Sigmoid colon (tissue), 7 donors: Measurements from ENCODE around the gene RHOA. TPM values are rescaled to one million over a fixed set of nuclear protein-coding genes. Genes with fewer than 3 reads are reported as not detected.

Experiments
- DNase-seq: peaks from one replicate; pipeline ENCODE4 v3.0.0-alpha.2; 2019
- H3K27ac ChIP-seq, 4 donors: fragments of 200-600 bp; sonication (generic); one replicate each; pipeline ENCODE4 v1.5.1; 2016 to 2019; ENCODE audit warnings: mild to moderate bottlenecking in 1 of 4
- H3K27me3 ChIP-seq, 3 donors: fragments of 200-600 bp; sonication (generic); one replicate each; pipeline ENCODE4 v1.5.1; 2019; ENCODE audit warnings: mild to moderate bottlenecking in 1 of 3
- H3K36me3 ChIP-seq, 4 donors: fragments of 200-600 bp; sonication (generic); one replicate each; pipeline ENCODE4 v1.5.1; 2016 to 2019
- H3K4me1 ChIP-seq, 4 donors: fragments of 200-600 bp; sonication (generic); one replicate each; pipeline ENCODE4 v1.5.1; 2017 to 2019
- H3K4me3 ChIP-seq, 4 donors: fragments of 200-600 bp; sonication (generic); one replicate each; pipeline ENCODE4 v1.5.1; 2017 to 2019; ENCODE audit warnings: mild to moderate bottlenecking in 2 of 4, moderate library complexity in 1 of 4
- H3K9me3 ChIP-seq, 4 donors: fragments of 200-600 bp in 3 of 4; sonication (generic) in 3 of 4; one replicate each; pipeline versions ENCODE4 v1.5.1 to v1.6.1; 2013 to 2019
- CTCF ChIP-seq, 4 experiments: fragments of 450-650 bp in 3 of 4; fragments of 200-600 bp in 1 of 4; IDR thresholded peaks; one replicate each; pipeline ENCODE4 v1.5.1; 2016 to 2019; ENCODE audit warnings: antibody characterized with exemption in 4 of 4, mild to moderate bottlenecking in 3 of 4, moderate library complexity in 2 of 4
- EP300 ChIP-seq, 4 donors: sonication (generic); formaldehyde crosslinking; IDR thresholded peaks; one replicate each; pipeline ENCODE4 v1.6.1; 2017; ENCODE audit warnings: antibody characterized with exemption in 4 of 4
- POLR2A ChIP-seq, 2 donors: fragments of 450-650 bp; IDR thresholded peaks; one replicate each; pipeline ENCODE4 v1.6.1; 2016; ENCODE audit warnings: antibody characterized with exemption in 2 of 2, mild to moderate bottlenecking in 2 of 2, moderate library complexity in 2 of 2
- POLR2AphosphoS5 ChIP-seq, 4 donors: sonication (generic); formaldehyde crosslinking; IDR thresholded peaks; one replicate each; pipeline ENCODE4 v1.6.1; 2017; ENCODE audit warnings: antibody characterized with exemption in 4 of 4
- WGBS, 2 donors: extraction: QIAGEN DNeasy Blood & Tissue Kit; methylation state at CpG; one replicate each; pipeline ENCODE4 v1.1.7; 2013; 5-methylcytosine and 5-hydroxymethylcytosine counted together
- intact Hi-C: fragments of 100-400 bp; cut with DNase I; formaldehyde crosslinking; loops from one replicate; pipeline ENCODE4 v1.15.1; 2023
- polyA plus RNA-seq, 3 donors: library from polyadenylated mRNA; stranded (reverse); fragments of 200-250 nt; gene quantifications; one replicate each; pipeline ENCODE4 v1.2.3, GENCODE V29; 2013
- total RNA-seq, 4 donors: library from RNA; depleted of rRNA; stranded (reverse); fragments of >200 nt; gene quantifications; one replicate each; pipeline ENCODE4 v1.1.0, GENCODE V29; 2016
- donor health status: healthy with polysubstance abuse.
- donor health status: Bipolar disorder and iron deficiency.
- donor health status: healthy.

RHOA gene
- total and polyA plus RNA-seq, 7 donors, result 369 to 516 (median 421) TPM

GRCh38 chr3:49346797-49347251 is 65.0 kb downstream of the RHOA start:
- no peaks in the 10 kb centered on the region for H3K4me1 ChIP-seq
- intact Hi-C loops, result no loop called here
- DNase-seq, result no peak
- H3K27ac ChIP-seq, result peak overlapping the region; percentile 14 to 92 (median 54)
- WGBS, 2 donors, result 45 to 82% methylated on average over 6 of the region's 6 CpGs
- no peaks in the 10 kb centered on the region for H3K9me3 ChIP-seq
- H3K36me3 ChIP-seq, result no peaks in the 10 kb centered on the region
- no peak overlapping the region for H3K4me3 ChIP-seq
- TF ChIP-seq POLR2AphosphoS5 (IDR thresholded peaks at IDR 0.05), result no peak
- TF ChIP-seq EP300 (IDR thresholded peaks at IDR 0.05), result no peak
- no peak for TF ChIP-seq CTCF (IDR thresholded peaks at IDR 0.05)
- TF ChIP-seq POLR2A (IDR thresholded peaks at IDR 0.05), result no peak
- no peaks in the 10 kb centered on the region for H3K27me3 ChIP-seq

DNA sequence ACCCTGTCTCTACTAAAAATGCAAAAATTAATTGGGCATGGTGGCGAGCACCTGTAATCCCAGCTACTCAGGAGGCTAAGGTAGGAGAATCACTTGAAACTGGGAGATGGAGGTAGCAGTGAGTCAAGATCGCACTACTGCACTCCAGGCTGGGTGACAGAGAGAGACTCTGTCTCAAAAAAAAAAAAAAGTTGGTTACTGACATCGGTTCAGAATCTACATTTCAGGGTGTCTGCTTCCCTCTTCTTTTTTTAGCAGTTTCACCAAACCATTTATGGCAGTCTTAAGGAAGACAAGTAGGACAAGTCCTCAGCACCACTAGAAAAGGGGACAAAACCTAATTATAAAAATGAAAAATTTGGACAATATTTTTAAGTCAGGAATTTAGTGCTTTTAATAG is 68.6 kb downstream of the RHOA start:
- H3K9me3 ChIP-seq, result no peaks in the 10 kb centered on the region
- DNase-seq, result no peak
- intact Hi-C loops, result loop anchor here (5.0 kb wide), 2 partner anchors 69 to 84 kb away; partner anchors contain the start of genes NICN1, RHOA and TCTA
- H3K4me3 ChIP-seq, result no peak overlapping the region
- H3K4me1 ChIP-seq, result peaks cover 0 to 24% (median 17%) of the 10 kb centered on the region in 4 donors
- H3K27ac ChIP-seq, result peak overlapping the region in 2 of 4 donors; percentile 38 to 92
- WGBS, 2 donors, result 70 to 88% methylated on average over 3 of the region's 3 CpGs
- no peaks in the 10 kb centered on the region for H3K27me3 ChIP-seq
- TF ChIP-seq CTCF (IDR thresholded peaks at IDR 0.05) (no peak), POLR2A (IDR thresholded peaks at IDR 0.05) (no peak), EP300 (IDR thresholded peaks at IDR 0.05) (no peak), POLR2AphosphoS5 (IDR thresholded peaks at IDR 0.05) (no peak)
- no peaks in the 10 kb centered on the region for H3K36me3 ChIP-seq

DNA sequence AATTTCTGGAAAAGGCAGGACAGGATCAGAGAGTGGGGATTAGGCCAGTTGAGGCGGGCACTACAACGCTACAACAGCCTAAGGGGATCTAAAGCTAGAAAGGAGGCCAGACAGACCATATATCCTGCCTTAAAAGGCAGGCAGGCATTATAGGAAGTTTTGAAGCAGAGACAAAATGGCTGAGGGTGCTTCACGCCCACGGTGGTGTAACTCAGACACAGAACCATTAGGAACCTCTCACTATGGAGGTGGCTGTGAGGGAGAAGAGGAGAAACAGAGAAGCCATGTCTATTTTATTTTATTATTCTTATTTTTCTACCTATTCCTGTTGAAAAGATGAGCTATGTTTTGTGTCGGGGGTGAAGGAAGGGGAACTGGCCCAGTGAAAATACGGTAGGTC is 69.8 kb downstream of the RHOA start:
- TF ChIP-seq EP300 (IDR thresholded peaks at IDR 0.05) (no peak), POLR2AphosphoS5 (IDR thresholded peaks at IDR 0.05) (no peak), POLR2A (IDR thresholded peaks at IDR 0.05) (no peak), CTCF (IDR thresholded peaks at IDR 0.05) (no peak)
- peaks cover 0 to 26% (median 21%) of the 10 kb centered on the region in 4 donors for H3K4me1 ChIP-seq
- H3K27me3 ChIP-seq, result no peaks in the 10 kb centered on the region
- peaks cover 0 to 6% (median under 1%) of the 10 kb centered on the region in 4 donors for H3K36me3 ChIP-seq
- intact Hi-C loops, result loop anchor here (2.0 to 5.0 kb wide), 3 partner anchors 15 to 85 kb away; partner anchors contain the start of genes NICN1, RHOA and TCTA
- peak overlapping the region in 2 of 4 donors; percentile 92 to 94 for H3K27ac ChIP-seq
- no peak overlapping the region for H3K4me3 ChIP-seq
- DNase-seq, result no peak
- H3K9me3 ChIP-seq, result no peaks in the 10 kb centered on the region
- 88 to 92% methylated on average over 6 of the region's 6 CpGs for WGBS, 2 donors

DNA sequence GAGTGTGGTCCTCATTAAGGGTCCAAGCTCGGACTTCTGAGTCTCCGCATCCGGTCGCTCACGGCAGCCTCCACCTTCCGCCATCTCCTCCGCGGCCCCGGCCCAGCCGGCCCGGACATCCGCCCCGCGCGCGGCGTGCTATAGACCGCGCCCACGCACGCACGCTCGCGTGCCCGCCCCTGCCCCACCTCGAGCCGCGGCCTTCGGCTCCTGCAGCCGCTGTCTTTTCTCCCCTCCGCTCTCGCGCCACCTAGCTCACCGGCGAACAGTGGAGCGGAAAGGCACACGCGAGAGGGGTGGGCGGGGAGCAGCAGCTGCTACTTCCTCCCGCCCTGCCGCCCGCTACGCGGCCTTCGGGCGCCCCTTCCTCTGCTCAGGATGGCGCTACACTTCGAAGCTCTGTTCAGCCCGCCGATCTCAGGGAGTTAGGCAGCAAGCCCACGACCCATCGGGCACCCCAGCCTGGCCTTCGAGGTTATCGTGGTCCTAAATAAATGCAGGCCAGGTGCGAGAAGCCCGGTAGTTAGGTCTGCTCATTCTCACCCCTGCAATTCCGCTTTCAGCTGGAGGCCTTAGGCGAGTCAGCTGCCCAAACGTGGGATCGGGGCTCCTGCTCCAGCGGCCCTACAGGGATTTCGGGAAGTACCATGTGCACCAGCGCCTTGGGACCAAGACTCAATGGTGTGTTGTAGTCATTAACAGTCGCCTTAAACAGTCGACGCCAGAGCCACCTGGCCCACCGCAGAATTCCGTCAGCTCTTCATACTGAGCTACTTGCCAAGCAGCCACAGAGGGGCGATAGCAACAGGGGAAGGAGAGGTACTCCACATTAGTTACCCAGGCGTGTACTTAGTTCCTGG is 71.6 kb downstream of the RHOA start, which contains the start of gene USP4:
TSS of gene USP4 (minus strand) at position 113 of the 860 bp plus-strand sequence. CDS start at position 84, 29 bp downstream.
- intact Hi-C loops, result loop anchor here (1.0 to 5.0 kb wide), 5 partner anchors 17 to 169 kb away; partner anchors contain the start of genes KLHDC8B, NICN1, RHOA and TCTA
- H3K9me3 ChIP-seq, result no peaks in the 10 kb centered on the region
- peak; percentile 94 for DNase-seq
- H3K4me3 ChIP-seq, result peak within 1 kb of the TSS; percentile 63 to 89 (median 68)
- H3K27me3 ChIP-seq, result no peaks in the 10 kb centered on the region
- peak within 1 kb of the TSS; percentile 88 to 95 (median 93) for H3K27ac ChIP-seq
- peaks cover 0 to 20% (median 7%) of the 10 kb centered on the region in 4 donors for H3K36me3 ChIP-seq
- peaks cover 0 to 26% (median 21%) of the 10 kb centered on the region in 4 donors for H3K4me1 ChIP-seq
- TF ChIP-seq POLR2AphosphoS5 (IDR thresholded peaks at IDR 0.05), result peak; percentile 54 to 86 (median 82)
- peak in 1 of 2 donors; percentile 45 for TF ChIP-seq POLR2A (IDR thresholded peaks at IDR 0.05)
- TF ChIP-seq CTCF (IDR thresholded peaks at IDR 0.05), result peak; percentile 6 to 15 (median 13)
- peak in 1 of 4 donors; percentile 2 for TF ChIP-seq EP300 (IDR thresholded peaks at IDR 0.05)
- WGBS, 2 donors, result 1 to 4% methylated on average over 70 of the region's 70 CpGs
